HCT116 (cell line): ENCODE results near the gene UBE3B.

Experiments used
- ELF1 ChIP-seq: IDR thresholded peaks from 2 replicates; pipeline ENCODE4 v1.6.1; 2012; ENCODE audit warnings: low read depth, borderline replicate concordance
- EZH2phosphoT487 ChIP-seq: fragments of 200-600 bp; IDR thresholded peaks from 2 replicates; pipeline ENCODE4 v1.6.1; 2018; ENCODE audit warnings: antibody characterized with exemption, borderline replicate concordance
- FOSL1 ChIP-seq: IDR thresholded peaks from 2 replicates; pipeline ENCODE4 v1.6.1; 2012; ENCODE audit warnings: low read depth
- POLR2A ChIP-seq: IDR thresholded peaks from 2 replicates; pipeline ENCODE4 v1.7.0; 2011; ENCODE audit warnings: borderline replicate concordance; ENCODE audit not compliant: insufficient read depth, insufficient read length; ENCODE audit errors: extremely low read depth
- POLR2AphosphoS5 ChIP-seq: IDR thresholded peaks from 2 replicates; pipeline ENCODE4 v1.6.1; 2011; ENCODE audit warnings: mild to moderate bottlenecking, low read depth, low read length, moderate library complexity
- SRF ChIP-seq: IDR thresholded peaks from 2 replicates; pipeline ENCODE4 v1.6.1; 2012; ENCODE audit warnings: low read depth
- TCF7L2 ChIP-seq: IDR thresholded peaks from 2 replicates; pipeline ENCODE4 v1.7.0; 2011; ENCODE audit warnings: borderline replicate concordance, inconsistent platforms; ENCODE audit not compliant: insufficient read depth, insufficient read length; ENCODE audit errors: extremely low read depth
- ZNF274 ChIP-seq: fragments of 200-500 bp; sonication (Bioruptor generic); IDR thresholded peaks from 2 replicates; pipeline ENCODE4 v1.6.1; 2014; ENCODE audit warnings: mild to moderate bottlenecking, low read depth, low read length, inconsistent platforms
- TF ChIP-seq, protein P1 (sequence below): IDR thresholded peaks from 2 replicates; pipeline ENCODE4 v1.6.1; 2012
- TF ChIP-seq, protein P2 (sequence below), 3 experiments: fragments of 200-600 bp in 1 of 3; sonication (generic) in 1 of 3; IDR thresholded peaks in 2 of 3; conservative IDR thresholded peaks in 1 of 3; 2 replicates each; pipeline ENCODE4 v1.5.1; 2012 to 2017; ENCODE audit warnings: low read depth in 2 of 3, low read length in 2 of 3, antibody characterized with exemption in 1 of 3, borderline replicate concordance in 1 of 3, control low read depth in 1 of 3, mild to moderate bottlenecking in 1 of 3, mixed read lengths in 1 of 3, mixed run types in 1 of 3, moderate library complexity in 1 of 3; ENCODE audit not compliant: insufficient read depth in 1 of 3
- TF ChIP-seq, protein P3 (sequence below): IDR thresholded peaks from 2 replicates; pipeline ENCODE4 v1.6.1; 2012; ENCODE audit warnings: low read depth

DNA sequence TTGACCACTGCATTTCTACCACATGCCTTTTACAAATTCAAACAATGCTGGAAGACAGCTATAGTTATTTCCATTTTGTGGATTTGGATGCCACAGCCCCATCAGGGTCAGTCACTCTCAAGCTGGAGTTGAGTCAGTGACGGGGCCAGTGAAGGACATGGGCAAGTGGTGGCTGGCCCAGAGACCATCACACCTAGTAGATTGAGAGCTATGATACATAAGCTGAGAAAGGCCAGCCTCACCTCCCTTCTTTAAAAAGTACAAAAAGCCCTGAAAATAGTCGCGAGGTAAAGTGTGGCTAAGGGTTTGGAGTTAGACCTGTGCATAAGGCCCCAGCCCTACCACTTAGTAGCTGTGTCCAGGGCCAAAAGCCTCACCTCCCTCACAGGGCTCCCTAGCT lies 4.4 kb upstream of the UBE3B start:
- TF ChIP-seq, protein P1, sequence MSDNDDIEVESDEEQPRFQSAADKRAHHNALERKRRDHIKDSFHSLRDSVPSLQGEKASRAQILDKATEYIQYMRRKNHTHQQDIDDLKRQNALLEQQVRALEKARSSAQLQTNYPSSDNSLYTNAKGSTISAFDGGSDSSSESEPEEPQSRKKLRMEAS, result no peak
- TF ChIP-seq, protein P2, sequence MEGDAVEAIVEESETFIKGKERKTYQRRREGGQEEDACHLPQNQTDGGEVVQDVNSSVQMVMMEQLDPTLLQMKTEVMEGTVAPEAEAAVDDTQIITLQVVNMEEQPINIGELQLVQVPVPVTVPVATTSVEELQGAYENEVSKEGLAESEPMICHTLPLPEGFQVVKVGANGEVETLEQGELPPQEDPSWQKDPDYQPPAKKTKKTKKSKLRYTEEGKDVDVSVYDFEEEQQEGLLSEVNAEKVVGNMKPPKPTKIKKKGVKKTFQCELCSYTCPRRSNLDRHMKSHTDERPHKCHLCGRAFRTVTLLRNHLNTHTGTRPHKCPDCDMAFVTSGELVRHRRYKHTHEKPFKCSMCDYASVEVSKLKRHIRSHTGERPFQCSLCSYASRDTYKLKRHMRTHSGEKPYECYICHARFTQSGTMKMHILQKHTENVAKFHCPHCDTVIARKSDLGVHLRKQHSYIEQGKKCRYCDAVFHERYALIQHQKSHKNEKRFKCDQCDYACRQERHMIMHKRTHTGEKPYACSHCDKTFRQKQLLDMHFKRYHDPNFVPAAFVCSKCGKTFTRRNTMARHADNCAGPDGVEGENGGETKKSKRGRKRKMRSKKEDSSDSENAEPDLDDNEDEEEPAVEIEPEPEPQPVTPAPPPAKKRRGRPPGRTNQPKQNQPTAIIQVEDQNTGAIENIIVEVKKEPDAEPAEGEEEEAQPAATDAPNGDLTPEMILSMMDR (IDR thresholded peaks at IDR 0.05 in 2 of 3, conservative IDR thresholded peaks at IDR 0.05 in 1 of 3; ENCODE audit: borderline replicate concordance in 1 of 3, insufficient read depth in 1 of 3, low read depth in 2 of 3, low read length in 2 of 3), result no peak
- no peak for TF ChIP-seq ZNF274
- no peak for TF ChIP-seq POLR2A
- no peak for TF ChIP-seq POLR2AphosphoS5
- TF ChIP-seq FOSL1, result no peak
- TF ChIP-seq TCF7L2, result no peak
- TF ChIP-seq ELF1, result no peak
- no peak for TF ChIP-seq SRF
- TF ChIP-seq, protein P3, sequence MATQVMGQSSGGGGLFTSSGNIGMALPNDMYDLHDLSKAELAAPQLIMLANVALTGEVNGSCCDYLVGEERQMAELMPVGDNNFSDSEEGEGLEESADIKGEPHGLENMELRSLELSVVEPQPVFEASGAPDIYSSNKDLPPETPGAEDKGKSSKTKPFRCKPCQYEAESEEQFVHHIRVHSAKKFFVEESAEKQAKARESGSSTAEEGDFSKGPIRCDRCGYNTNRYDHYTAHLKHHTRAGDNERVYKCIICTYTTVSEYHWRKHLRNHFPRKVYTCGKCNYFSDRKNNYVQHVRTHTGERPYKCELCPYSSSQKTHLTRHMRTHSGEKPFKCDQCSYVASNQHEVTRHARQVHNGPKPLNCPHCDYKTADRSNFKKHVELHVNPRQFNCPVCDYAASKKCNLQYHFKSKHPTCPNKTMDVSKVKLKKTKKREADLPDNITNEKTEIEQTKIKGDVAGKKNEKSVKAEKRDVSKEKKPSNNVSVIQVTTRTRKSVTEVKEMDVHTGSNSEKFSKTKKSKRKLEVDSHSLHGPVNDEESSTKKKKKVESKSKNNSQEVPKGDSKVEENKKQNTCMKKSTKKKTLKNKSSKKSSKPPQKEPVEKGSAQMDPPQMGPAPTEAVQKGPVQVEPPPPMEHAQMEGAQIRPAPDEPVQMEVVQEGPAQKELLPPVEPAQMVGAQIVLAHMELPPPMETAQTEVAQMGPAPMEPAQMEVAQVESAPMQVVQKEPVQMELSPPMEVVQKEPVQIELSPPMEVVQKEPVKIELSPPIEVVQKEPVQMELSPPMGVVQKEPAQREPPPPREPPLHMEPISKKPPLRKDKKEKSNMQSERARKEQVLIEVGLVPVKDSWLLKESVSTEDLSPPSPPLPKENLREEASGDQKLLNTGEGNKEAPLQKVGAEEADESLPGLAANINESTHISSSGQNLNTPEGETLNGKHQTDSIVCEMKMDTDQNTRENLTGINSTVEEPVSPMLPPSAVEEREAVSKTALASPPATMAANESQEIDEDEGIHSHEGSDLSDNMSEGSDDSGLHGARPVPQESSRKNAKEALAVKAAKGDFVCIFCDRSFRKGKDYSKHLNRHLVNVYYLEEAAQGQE, result no peak
- no peak for TF ChIP-seq EZH2phosphoT487
